Endometrial microvascular endothelial cells (primary cell): ENCODE results near the gene CACNA2D1. TPM values are rescaled to one million over a fixed set of nuclear protein-coding genes. Genes with fewer than 3 reads are reported as not detected.

Experiments used
- in situ Hi-C: cut with HindIII; loops from 2 replicates; pipeline ENCODE4 v1.10.0; 2017; ENCODE audit warnings: low sequenced_read_pairs, low pct_unique_long_range_greater_than_20kb; ENCODE audit errors: inconsistent ontology term
- total RNA-seq: library from RNA; depleted of rRNA; stranded (reverse); fragments of >200 nt; gene quantifications from one replicate; pipeline ENCODE4 v1.2.3, GENCODE V29; 2015; ENCODE audit errors: inconsistent ontology term

CACNA2D1 gene
- 49.5 TPM for total RNA-seq

GRCh38 chr7:82443547-82444219, at the start of gene CACNA2D1:
Gene CACNA2D1, minus strand, starts transcription at chr7:82443777.
- in situ Hi-C loops, result no loop called here

- in situ Hi-C loops, result no loop called here
Measured at GRCh38 chr7:82481499-82482097, 38.0 kb upstream of the CACNA2D1 start.

DNA sequence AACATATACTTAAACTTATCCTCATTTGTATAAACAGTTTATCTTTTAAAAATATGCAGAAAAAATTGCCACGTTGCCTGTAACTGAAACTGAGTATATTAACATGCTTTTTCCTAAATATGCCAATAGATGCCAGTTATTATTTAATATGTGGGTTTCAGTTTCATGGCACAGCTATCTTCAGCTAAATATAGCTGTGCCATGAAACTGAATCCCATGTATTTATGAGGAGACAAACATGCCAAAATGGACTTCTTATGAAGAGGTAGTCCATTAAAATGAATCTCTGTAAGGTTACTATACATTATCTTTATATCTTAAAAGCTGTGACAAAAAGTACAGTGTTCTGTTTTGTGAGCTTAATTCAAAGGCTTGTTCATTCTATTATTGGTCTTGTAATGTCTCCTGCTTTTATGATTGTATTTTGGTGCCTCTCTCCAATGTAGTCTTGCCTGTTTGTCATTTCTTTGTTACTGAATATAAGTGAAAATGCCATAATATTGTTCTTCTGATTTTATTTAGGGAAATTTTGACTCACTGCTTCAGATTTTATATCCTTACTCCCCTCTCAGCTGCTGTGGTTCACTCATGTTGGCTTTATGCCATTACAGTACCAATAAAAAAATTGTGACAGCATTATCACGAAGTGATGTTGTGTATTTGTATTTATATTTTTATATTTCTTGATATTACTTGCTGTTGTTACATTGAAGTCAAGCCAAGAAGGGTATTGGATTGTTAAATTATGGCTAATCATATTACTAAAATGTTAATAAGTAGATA, 34.3 kb upstream of the CACNA2D1 start:
- in situ Hi-C loops, result no loop called here

DNA sequence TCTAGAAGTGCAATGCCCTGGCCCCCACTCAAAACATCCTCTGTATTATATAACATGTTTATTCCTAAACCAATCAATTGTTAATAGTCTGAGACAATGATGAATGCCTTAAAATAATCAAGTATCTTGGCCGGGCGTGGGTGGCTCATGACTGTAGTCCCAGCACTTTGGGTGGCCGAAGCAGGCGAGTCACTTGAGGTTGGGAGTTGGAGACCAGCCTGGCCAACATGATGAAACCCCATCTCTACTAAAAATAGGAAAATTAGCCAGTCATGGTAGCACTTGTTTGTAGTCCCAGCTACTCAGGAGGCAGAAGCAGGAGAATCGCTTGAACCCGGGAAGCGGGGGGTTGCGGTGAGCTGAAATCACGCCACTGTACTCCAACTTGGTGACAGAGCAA, 29.4 kb upstream of the CACNA2D1 start:
- in situ Hi-C loops, result no loop called here

- in situ Hi-C loops, result no loop called here
Measured at GRCh38 chr7:82471351-82472020, 27.9 kb upstream of the CACNA2D1 start.

- in situ Hi-C loops, result no loop called here
Measured at GRCh38 chr7:82469207-82469606, 25.6 kb upstream of the CACNA2D1 start.

GRCh38 chr7:82468435-82468834, 24.9 kb upstream of the CACNA2D1 start:
- in situ Hi-C loops, result no loop called here

GRCh38 chr7:82467020-82467419, 23.4 kb upstream of the CACNA2D1 start:
- in situ Hi-C loops, result no loop called here

GRCh38 chr7:82464372-82464771, 20.8 kb upstream of the CACNA2D1 start:
- in situ Hi-C loops, result no loop called here

GRCh38 chr7:82455295-82455694, 11.7 kb upstream of the CACNA2D1 start:
- in situ Hi-C loops, result no loop called here

- in situ Hi-C loops, result no loop called here
Measured at GRCh38 chr7:82450759-82451158, 7.2 kb upstream of the CACNA2D1 start.

- in situ Hi-C loops, result no loop called here
Measured at GRCh38 chr7:82449910-82450309, 6.3 kb upstream of the CACNA2D1 start.

DNA sequence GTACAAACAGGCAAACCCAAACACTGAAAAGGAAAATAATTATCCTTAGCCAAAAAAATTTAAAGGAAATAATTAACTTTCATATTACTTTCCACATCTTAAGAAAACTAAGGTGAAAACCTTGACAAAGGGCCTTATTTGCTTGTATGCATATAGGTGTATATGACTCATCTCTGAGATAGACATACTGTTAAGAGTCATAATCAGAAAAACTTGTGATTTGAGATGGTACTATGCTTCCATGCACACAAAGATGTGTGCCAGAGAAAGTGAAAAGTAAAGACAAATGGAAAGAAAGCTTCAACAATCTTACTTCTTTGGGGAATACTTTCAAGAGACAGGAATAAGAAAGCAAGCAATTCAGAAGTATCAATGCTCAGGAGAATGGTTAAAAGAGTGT, 3.3 kb upstream of the CACNA2D1 start:
- in situ Hi-C loops, result no loop called here

DNA sequence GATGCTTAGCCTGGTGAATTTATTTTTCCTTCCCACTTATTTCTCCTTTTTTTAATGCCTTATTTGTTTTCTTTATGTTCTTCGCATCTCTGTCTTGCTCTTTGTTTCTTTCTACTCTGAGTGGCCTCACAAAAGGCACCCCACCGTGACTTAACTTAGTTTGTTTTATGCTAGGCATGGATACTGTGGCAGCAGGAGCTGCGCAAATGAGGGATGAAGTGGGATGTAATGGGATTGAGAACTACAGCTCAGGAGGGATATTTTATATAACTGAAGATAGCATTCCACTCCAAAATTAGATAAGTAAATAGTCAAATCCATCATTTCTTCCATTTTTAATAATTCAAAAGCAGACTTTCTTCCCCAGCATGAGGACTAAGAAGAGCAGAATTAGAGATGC, 1.7 kb upstream of the CACNA2D1 start:
- in situ Hi-C loops, result no loop called here

DNA sequence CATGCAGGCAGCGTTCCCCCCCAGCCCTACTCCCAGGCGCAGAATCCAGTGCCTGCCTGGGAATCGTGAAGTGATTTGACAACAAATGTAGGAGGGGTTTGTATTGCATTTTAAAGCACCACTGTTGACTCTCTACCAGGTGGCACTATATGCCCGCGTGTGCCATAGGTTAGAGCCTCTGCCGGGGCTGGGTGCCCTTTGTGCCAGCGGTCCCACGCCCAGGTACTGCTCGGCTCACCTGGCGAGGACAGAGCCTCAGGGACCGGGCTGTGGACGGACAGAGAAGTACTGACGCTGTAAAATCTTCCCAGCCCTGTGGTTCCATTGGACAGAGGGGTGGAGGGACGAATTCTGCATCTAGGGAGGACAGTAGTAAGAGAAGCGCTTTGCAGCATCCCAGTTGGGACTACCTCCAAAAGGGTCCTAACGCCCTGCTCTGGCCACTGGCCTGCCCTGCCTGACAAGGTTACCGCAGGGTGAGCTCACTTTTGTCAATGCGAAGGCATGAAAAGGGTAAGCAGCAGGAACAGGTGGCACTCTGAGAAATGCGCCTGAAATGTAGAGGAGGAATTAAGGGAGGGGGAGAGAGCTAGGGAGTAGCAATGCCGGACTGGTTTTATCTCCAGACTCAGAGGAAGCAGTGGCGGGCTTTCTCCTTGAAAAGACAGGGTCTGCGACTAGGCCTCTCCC, 788 bp upstream of the CACNA2D1 start:
- in situ Hi-C loops, result no loop called here

DNA sequence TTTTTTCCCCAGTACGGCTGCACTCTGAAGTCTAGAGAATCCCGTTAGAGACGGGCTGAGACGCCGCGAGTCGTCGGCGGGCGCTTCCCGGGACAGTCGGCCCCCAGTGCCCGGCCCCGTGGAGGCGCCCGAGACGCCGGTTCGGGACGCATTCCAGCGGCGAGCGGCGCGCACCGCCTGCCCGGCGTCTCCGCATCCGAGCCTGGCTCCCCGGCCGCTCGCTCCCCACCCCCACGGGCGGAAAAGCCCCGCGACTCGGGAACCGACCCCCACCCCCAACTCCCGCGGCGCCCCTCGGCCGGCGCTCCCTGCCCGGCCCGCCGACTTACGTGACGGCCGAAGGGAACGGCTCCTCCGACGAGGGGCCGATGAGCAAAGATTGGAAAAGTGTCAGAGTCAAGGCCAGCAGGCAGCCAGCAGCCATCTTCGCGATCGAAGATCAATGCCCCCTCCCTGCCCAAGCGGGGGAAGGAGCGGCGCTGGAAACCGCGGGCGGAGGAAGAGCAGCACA, 486 bp downstream of the CACNA2D1 start:
- in situ Hi-C loops, result no loop called here

DNA sequence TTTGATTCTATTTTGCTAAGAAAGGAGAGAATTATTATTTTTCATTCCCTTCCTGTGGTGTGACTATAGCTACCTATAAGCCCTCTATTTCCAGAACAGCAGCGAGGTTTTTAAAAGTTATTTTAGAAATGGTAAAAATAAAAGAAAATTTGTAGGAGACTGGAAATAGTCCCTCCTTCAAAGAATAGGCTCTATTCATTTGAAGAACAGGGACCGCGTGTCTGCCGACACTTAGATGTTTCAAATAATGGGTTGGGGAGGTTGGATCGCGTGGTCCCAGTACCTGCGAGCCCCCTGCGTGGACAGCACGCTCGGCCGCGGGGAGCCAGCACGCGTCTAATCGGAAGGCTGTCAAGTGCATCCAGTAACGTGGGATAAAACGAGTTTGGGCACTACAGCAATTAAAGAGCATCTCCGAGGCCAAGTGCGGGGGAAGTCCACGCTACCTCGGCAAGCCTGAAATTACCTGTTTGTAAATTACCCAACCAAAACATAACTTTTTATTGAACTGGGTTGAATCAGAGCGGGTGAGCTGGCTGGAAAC, 1.0 kb downstream of the CACNA2D1 start:
- in situ Hi-C loops, result no loop called here

DNA sequence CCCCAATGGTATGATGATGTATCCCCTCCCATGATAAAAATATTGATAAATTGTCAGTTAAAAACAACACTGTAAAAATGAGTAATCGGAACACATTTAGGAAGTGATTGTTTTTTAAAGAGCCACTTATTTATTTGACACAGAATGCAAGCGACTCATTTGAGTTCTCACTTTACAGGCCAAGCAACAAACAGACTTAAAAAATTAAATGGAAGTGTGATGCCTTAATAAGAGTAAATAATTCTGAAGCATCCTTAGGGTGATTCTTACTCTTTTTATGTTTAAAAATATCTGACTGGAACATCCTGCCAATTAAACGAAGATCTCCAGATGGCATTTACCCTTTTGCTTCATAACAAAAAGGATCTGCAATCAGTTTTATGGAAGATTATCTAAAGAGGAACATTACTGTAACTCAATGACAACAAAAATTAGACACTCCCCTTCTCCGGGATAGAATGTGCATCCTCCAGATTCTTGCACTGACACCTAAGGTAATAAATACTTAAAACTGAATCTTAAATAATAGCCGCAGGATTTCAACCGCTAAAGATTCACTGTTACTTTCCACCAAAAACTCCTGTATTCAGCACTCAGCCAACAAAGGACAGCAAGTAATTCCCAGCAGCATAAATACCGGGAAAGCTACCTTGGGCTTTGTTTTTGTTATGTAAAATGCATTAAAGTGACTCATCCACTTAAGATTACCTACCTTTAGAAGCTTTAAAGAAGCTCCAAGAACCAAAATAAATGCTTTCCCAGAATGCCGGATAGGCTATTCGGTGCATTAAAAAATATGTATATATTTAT, 1.7 kb downstream of the CACNA2D1 start:
- in situ Hi-C loops, result no loop called here
